HG03103 (cell line): Measurements from ENCODE around the gene CNGA1.
A peak's percentile ranks its signal among the peaks of the same experiment; 100 is the strongest.

ENCODE experiments used
- ATAC-seq: cut with Tn5 transposase; IDR thresholded peaks from one replicate; pipeline ENCODE4 v1.9.1; 2021; ENCODE audit warnings: low read depth; ENCODE audit not compliant: unreplicated experiment

Gene CNGA1

GRCh38 chr4:47914220-47914925, 102.1 kb downstream of the CNGA1 start, which contains the start of gene NFXL1:
Gene NFXL1 (minus strand): TSS chr4:47914583. CDS start chr4:47914203, 380 bp downstream.
- ATAC-seq: peak; percentile 97

DNA sequence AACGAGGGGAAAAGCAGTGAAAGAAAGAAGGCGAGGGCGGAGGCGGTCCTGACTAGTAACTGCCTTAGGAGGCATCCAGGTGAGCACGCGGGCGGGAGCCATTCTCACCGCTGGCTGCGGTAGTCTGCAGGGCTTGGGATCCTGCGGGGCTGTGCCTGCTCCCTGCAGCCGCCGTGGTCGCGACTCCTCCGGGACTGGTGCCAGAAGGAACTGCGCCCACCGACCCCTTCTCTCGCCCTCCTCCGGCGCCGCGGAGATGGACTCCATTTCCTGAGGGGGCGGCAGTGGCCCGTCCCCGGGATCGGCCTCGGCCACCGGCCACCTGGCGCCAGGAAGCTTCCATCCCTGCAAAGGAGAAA, 102.6 kb downstream of the CNGA1 start:
- peak; percentile 10 for ATAC-seq

- ATAC-seq: no peak
Observed at GRCh38 chr4:47913330-47913729, 103.2 kb downstream of the CNGA1 start.

- no peak for ATAC-seq
Observed at GRCh38 chr4:47907089-47907646, 109.3 kb downstream of the CNGA1 start.

DNA sequence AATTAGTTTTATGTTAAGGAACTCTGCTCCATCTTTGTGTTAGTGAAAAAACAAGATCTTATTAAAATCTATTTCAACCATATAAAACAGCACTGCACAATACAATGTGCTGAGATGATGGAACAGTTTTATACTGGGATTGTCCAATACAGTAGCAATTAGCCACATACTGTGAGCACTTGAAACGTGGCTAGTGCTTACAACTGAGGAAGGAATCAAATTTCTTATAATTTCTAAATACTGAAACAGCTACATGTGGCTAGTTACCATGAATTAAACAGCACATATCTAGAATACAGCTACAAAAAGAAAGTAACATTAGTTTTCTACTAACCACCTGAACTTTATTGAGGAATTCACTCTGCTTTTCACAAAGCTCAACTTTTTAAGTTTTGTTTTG, 116.8 kb downstream of the CNGA1 start:
- ATAC-seq: no peak

DNA sequence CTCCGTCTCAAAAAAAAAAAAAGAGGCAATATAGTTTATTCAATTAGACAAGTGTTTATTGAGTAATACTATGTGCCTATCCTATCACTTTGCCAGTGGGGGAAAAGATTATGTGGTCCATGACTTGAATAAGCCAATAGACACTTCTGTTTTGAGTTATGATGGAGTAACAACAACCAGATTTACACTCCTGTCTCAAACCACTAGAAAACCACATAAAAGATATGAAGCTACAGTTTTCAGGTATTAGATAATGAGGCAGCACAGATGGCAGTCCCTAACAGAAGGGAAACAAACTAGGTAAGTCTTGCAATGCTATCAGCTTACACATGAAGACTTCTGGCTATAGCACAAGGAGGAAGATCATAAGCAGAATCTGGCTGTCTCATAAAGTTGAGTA, 124.6 kb downstream of the CNGA1 start:
- no peak for ATAC-seq
